Brain microvascular endothelial cell (primary cell): ENCODE data around the gene MUC7.
A peak's percentile ranks its signal among the peaks of the same experiment; 100 is the strongest.

ENCODE experiments used
- DNase-seq: peaks from one replicate; pipeline ENCODE4 v3.0.0-alpha.2; 2020
- H3K27ac ChIP-seq: fragments of 250-450 bp; sonication (Bioruptor Pico); 2 replicates; pipeline ENCODE4 v1.5.1; 2020; ENCODE audit warnings: mild to moderate bottlenecking, moderate library complexity
- H3K27me3 ChIP-seq: fragments of 250-450 bp; sonication (Bioruptor Pico); replicated peaks from 2 replicates; pipeline ENCODE4 v1.5.1; 2020; ENCODE audit warnings: mild to moderate bottlenecking
- H3K36me3 ChIP-seq: fragments of 250-450 bp; sonication (Bioruptor Pico); replicated peaks from 2 replicates; pipeline ENCODE4 v1.5.1; 2020; ENCODE audit warnings: mild to moderate bottlenecking
- H3K4me3 ChIP-seq: 2 replicates; pipeline ENCODE4 v1.5.1; 2011; ENCODE audit warnings: low read depth, mild to moderate bottlenecking, control low read depth, low read length, moderate library complexity
- in situ Hi-C: cut with HindIII; loops from 2 replicates; pipeline ENCODE4 v1.10.0; 2017; ENCODE audit warnings: low sequenced_read_pairs, low pct_ligation_motif_present
- TF ChIP-seq, protein P1 (sequence below): IDR thresholded peaks from 2 replicates; pipeline ENCODE4 v1.5.1; 2011; ENCODE audit warnings: low read depth, mild to moderate bottlenecking, moderate library complexity, low read length, control low read depth, inconsistent platforms; ENCODE audit errors: missing control alignments

MUC7 gene

DNA sequence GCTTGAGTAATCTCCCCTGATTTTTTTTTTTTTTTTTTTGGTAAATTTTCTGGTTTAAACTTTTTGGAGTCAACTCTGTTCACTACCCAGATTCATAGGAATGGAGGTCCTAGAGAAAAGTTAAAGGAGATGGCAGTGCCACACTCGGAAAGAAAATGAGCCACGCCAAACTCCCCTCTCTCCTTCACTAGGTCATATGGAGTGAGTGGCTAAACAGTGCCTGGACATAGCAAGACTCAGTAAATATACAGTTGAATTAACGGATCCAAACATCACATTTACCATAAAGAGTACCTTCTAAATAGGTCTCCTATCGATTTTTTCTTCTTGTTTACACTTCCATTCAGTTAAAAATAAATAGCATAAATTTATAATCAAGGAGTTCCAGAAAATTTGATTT is 32.7 kb downstream of the MUC7 start:
- no peaks in the 10 kb centered on the region for H3K36me3 ChIP-seq
- TF ChIP-seq, protein P1, sequence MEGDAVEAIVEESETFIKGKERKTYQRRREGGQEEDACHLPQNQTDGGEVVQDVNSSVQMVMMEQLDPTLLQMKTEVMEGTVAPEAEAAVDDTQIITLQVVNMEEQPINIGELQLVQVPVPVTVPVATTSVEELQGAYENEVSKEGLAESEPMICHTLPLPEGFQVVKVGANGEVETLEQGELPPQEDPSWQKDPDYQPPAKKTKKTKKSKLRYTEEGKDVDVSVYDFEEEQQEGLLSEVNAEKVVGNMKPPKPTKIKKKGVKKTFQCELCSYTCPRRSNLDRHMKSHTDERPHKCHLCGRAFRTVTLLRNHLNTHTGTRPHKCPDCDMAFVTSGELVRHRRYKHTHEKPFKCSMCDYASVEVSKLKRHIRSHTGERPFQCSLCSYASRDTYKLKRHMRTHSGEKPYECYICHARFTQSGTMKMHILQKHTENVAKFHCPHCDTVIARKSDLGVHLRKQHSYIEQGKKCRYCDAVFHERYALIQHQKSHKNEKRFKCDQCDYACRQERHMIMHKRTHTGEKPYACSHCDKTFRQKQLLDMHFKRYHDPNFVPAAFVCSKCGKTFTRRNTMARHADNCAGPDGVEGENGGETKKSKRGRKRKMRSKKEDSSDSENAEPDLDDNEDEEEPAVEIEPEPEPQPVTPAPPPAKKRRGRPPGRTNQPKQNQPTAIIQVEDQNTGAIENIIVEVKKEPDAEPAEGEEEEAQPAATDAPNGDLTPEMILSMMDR = no peak
- H3K27ac ChIP-seq = no peak overlapping the region
- no peak overlapping the region for H3K4me3 ChIP-seq
- DNase-seq = no peak
- H3K27me3 ChIP-seq = no peaks in the 10 kb centered on the region
- in situ Hi-C loops = no loop called here

DNA sequence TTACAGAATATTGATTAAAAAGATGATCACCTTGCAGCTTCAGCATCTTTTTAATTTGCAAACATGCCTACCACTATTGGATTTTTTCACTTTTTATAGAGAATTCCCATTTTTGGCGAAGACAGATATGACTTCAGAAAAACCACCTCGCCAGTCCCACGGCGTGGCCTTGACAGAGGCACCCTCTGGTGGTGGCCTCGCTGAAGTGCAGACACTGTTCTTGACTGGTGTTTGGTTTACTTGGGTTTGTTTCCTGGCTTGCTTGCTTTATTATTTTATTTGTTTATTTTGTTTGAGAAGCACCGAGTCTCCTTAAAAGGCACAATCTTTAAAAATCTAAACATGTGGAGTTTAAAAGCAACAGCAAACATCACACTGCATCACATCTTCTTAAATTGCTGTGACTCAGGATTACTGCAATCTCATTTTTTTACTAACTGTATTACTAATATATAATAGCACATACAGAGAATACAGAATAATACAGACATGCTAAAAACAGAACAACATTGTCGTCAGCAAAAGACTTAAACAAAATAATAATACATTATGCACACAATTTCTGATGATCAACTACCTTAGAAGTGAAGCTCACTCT is 33.3 kb downstream of the MUC7 start:
- H3K27me3 ChIP-seq = no peaks in the 10 kb centered on the region
- in situ Hi-C loops = no loop called here
- no peaks in the 10 kb centered on the region for H3K36me3 ChIP-seq
- H3K27ac ChIP-seq = no peak overlapping the region
- DNase-seq = peak; percentile 51
- no peak overlapping the region for H3K4me3 ChIP-seq
- TF ChIP-seq, protein P1 = peak; percentile 100

DNA sequence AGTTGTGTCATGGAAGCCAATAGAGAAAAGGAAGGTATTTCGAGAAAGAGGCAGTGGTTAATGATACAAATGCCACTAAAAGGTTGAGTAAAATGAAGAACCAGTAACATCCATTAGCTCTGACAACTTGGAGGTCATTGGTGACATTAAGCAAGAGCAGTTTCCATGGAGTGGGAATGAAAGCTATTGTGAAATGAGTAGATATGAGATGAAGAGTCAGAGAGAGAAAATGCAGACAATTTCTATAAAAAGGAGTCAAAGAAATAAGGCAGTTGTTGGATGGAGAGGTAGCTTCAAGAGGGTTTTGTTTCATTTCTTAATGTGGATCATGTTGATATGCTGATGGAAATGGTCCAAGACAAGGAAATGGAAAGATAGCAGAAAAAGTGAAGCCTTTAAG is 36.8 kb downstream of the MUC7 start:
- no peak for DNase-seq
- in situ Hi-C loops = no loop called here
- no peaks in the 10 kb centered on the region for H3K27me3 ChIP-seq
- H3K27ac ChIP-seq = no peak overlapping the region
- no peak overlapping the region for H3K4me3 ChIP-seq
- TF ChIP-seq, protein P1 = no peak
- H3K36me3 ChIP-seq = no peaks in the 10 kb centered on the region

DNA sequence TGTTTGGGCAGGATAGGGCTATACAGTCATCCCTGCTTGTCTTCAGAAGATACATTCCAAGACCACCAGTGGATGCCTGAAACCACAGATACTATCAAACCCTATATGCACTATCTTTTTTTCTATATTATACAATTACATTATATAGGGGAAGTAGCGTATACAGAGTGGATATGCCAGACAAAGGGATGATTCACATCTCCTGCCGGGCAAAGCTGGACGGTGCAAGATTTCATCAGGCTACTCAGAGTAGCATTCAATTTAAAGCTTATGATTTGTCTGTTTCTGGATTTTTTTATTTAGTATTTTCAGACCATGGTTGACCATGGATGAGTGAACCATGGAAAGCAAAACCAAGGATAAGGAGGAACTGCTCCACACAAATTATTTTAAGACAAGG is 39.4 kb downstream of the MUC7 start:
- in situ Hi-C loops = no loop called here
- Histone ChIP-seq H3K4me3 (no peak overlapping the region), H3K27ac (no peak overlapping the region), H3K27me3 (no peaks in the 10 kb centered on the region), H3K36me3 (no peaks in the 10 kb centered on the region)
- no peak for DNase-seq
- TF ChIP-seq, protein P1 = peak; percentile 21

DNA sequence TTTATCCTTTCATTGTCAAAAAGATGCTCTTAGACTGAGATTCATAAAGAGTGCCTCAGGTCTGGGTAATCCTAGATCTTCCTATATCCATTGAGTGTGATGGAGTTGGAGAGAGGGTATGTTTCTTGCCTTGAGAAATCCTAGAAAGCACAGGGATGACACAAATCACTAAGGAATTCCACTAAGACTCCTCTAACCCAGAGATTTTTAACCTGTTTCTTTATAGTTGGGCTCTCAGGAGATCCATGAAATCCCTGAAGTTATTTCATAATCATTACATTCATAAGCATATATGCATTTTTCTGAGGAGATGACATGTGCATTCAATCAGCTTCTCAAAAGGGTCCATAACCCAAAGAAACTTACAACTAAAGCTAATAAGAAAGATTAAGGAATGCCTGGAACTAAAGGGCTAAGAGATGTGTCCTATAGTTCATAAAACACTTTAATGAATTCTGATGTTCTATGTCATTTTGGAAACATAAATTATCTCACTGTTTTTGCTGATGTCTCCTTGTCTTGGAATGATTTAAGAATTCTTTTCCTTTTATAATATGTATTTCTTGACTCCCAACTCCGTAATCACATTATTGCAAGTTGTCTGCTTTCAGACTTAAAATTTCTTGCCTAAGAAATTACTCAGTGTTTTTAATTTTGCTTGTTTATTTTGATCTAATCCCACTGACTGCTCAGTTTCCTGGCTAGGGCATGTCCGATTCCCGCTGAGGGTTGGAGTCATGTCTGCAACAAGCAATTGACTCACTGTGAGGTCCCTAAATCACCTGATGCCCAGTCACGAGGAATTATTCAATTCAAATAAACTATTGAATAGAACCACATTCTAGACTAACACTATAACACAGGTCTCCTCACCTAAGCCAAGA is 43.6 kb downstream of the MUC7 start:
- peak overlapping the region; percentile 48 for H3K27ac ChIP-seq
- no peak overlapping the region for H3K4me3 ChIP-seq
- H3K27me3 ChIP-seq = no peaks in the 10 kb centered on the region
- TF ChIP-seq, protein P1 = no peak
- H3K36me3 ChIP-seq = no peaks in the 10 kb centered on the region
- DNase-seq = peak; percentile 61
- in situ Hi-C loops = no loop called here
